H9 (cell line): ENCODE data around the gene N4BP2L1. TPM values are rescaled to one million over a fixed set of nuclear protein-coding genes. Genes with fewer than 3 reads are reported as not detected.

Source experiments
- DNase-seq: peaks from one replicate; pipeline ENCODE4 v3.0.0-alpha.2; 2017
- H2AFZ ChIP-seq: one replicate; pipeline ENCODE4 v1.6.1; 2013; ENCODE audit warnings: mild to moderate bottlenecking, low read length, control low read depth, moderate library complexity
- H2AK5ac ChIP-seq: 2 replicates; pipeline ENCODE4 v1.6.1; 2013; ENCODE audit warnings: low read length, control low read depth, mixed read lengths; ENCODE audit not compliant: insufficient read length
- H2BK120ac ChIP-seq: one replicate; pipeline ENCODE4 v1.6.1; 2013; ENCODE audit warnings: low read depth, mild to moderate bottlenecking, low read length, control low read depth, inconsistent platforms; ENCODE audit not compliant: poor library complexity, severe bottlenecking
- H2BK12ac ChIP-seq: 2 replicates; pipeline ENCODE4 v1.6.1; 2013; ENCODE audit warnings: low read length, control low read depth, mixed read lengths, low read depth; ENCODE audit not compliant: insufficient read length
- H2BK15ac ChIP-seq: 2 replicates; pipeline ENCODE4 v1.6.1; 2013; ENCODE audit warnings: low read depth, low read length, control low read depth
- H2BK20ac ChIP-seq: one replicate; pipeline ENCODE4 v1.6.1; 2013; ENCODE audit warnings: low read depth, mild to moderate bottlenecking, low read length, control low read depth, inconsistent platforms; ENCODE audit not compliant: poor library complexity, severe bottlenecking
- H2BK5ac ChIP-seq: 2 replicates; pipeline ENCODE4 v1.6.1; 2013; ENCODE audit warnings: low read length, control low read depth, mixed read lengths; ENCODE audit not compliant: insufficient read length
- H3K14ac ChIP-seq: 2 replicates; pipeline ENCODE4 v1.6.1; 2013; ENCODE audit warnings: low read length, control low read depth; ENCODE audit not compliant: insufficient read depth
- H3K18ac ChIP-seq: 2 replicates; pipeline ENCODE4 v1.6.1; 2013; ENCODE audit warnings: low read depth, mild to moderate bottlenecking, mixed read lengths, low read length, control low read depth; ENCODE audit not compliant: insufficient read length
- H3K23ac ChIP-seq: 2 replicates; pipeline ENCODE4 v1.6.1; 2013; ENCODE audit warnings: low read length, control low read depth, mixed read lengths, low read depth; ENCODE audit not compliant: insufficient read length
- H3K23me2 ChIP-seq: 2 replicates; pipeline ENCODE4 v1.6.1; 2013; ENCODE audit warnings: low read depth, mild to moderate bottlenecking, mixed read lengths, low read length, control low read depth; ENCODE audit not compliant: insufficient read length, poor library complexity, severe bottlenecking
- H3K27ac ChIP-seq: 2 replicates; pipeline ENCODE4 v1.5.1; 2013; ENCODE audit warnings: low read length, control low read depth, mixed read lengths, low read depth; ENCODE audit not compliant: insufficient read length
- H3K27me3 ChIP-seq: 2 replicates; pipeline ENCODE4 v1.6.1; 2013; ENCODE audit warnings: low read length, control low read depth, inconsistent platforms; ENCODE audit not compliant: insufficient read depth
- H3K4ac ChIP-seq: 2 replicates; pipeline ENCODE4 v1.6.1; 2013; ENCODE audit warnings: low read depth, mild to moderate bottlenecking, control low read depth, inconsistent platforms, low read length, moderate library complexity
- H3K4me1 ChIP-seq: 2 replicates; pipeline ENCODE4 v1.6.1; 2013; ENCODE audit warnings: low read length, control low read depth, inconsistent platforms; ENCODE audit not compliant: insufficient read depth
- H3K4me2 ChIP-seq: 2 replicates; pipeline ENCODE4 v1.6.1; 2013; ENCODE audit warnings: low read length, control low read depth, mixed read lengths; ENCODE audit not compliant: insufficient read length, insufficient read depth
- H3K56ac ChIP-seq: 2 replicates; pipeline ENCODE4 v1.6.1; 2013; ENCODE audit warnings: low read depth, mild to moderate bottlenecking, mixed read lengths, low read length, control low read depth; ENCODE audit not compliant: insufficient read length
- H3K79me1 ChIP-seq: 2 replicates; pipeline ENCODE4 v1.6.1; 2013; ENCODE audit warnings: low read depth, mild to moderate bottlenecking, moderate library complexity, low read length, control low read depth, inconsistent platforms; ENCODE audit not compliant: insufficient read depth, poor library complexity, severe bottlenecking
- H3K79me2 ChIP-seq: 2 replicates; pipeline ENCODE4 v1.6.1; 2013; ENCODE audit warnings: low read length, control low read depth, inconsistent platforms; ENCODE audit not compliant: insufficient read depth
- H3K9ac ChIP-seq: 2 replicates; pipeline ENCODE4 v1.6.1; 2013; ENCODE audit warnings: low read length, control low read depth, mixed read lengths; ENCODE audit not compliant: insufficient read length; ENCODE audit errors: extremely low read depth
- H3K9me3 ChIP-seq: one replicate; pipeline ENCODE4 v1.6.1; 2013; ENCODE audit warnings: low read depth, low read length, inconsistent platforms; ENCODE audit not compliant: control insufficient read depth
- H3T11ph ChIP-seq: one replicate; pipeline ENCODE4 v1.6.1; 2013; ENCODE audit warnings: mild to moderate bottlenecking, low read length, control low read depth, inconsistent platforms
- H4K20me1 ChIP-seq: one replicate; pipeline ENCODE4 v1.6.1; 2013; ENCODE audit not compliant: control insufficient read depth, insufficient read length, insufficient read depth
- H4K5ac ChIP-seq: 2 replicates; pipeline ENCODE4 v1.6.1; 2013; ENCODE audit warnings: low read depth, mild to moderate bottlenecking, mixed read lengths, low read length, control low read depth; ENCODE audit not compliant: insufficient read length
- H4K8ac ChIP-seq: replicated peaks from 2 replicates; pipeline ENCODE4 v1.6.1; 2013; ENCODE audit warnings: low read length, control low read depth, mixed read lengths, low read depth; ENCODE audit not compliant: insufficient read length
- H4K91ac ChIP-seq: 2 replicates; pipeline ENCODE4 v1.6.1; 2013; ENCODE audit warnings: low read depth, mild to moderate bottlenecking, moderate library complexity, mixed read lengths, low read length, control low read depth; ENCODE audit not compliant: insufficient read length
- H3K27ac Mint-ChIP-seq, 3 experiments: 2 replicates in 2 of 3; 3 replicates in 1 of 3; pipeline ENCODE4 v1.8.0; 2020 to 2021; ENCODE audit warnings: mixed read lengths in 3 of 3, mild to moderate bottlenecking in 1 of 3, moderate library complexity in 1 of 3
- H3K27me3 Mint-ChIP-seq: 2 replicates; pipeline ENCODE4 v1.8.0; 2021; ENCODE audit warnings: low read depth, mild to moderate bottlenecking, moderate library complexity, mixed read lengths
- H3K36me3 Mint-ChIP-seq, 3 experiments: 2 replicates in 2 of 3; 3 replicates in 1 of 3; pipeline ENCODE4 v1.8.0; 2020 to 2021; ENCODE audit warnings: low read depth in 3 of 3, mixed read lengths in 3 of 3; ENCODE audit not compliant: insufficient read depth in 1 of 3
- H3K4me1 Mint-ChIP-seq, 2 experiments: 2 replicates each; pipeline ENCODE4 v1.8.0; 2020; ENCODE audit warnings: mixed read lengths in 2 of 2
- H3K4me3 Mint-ChIP-seq, 2 experiments: 2 replicates in 1 of 2; 3 replicates in 1 of 2; pipeline ENCODE4 v1.8.0; 2020 to 2021; ENCODE audit warnings: mild to moderate bottlenecking in 2 of 2, mixed read lengths in 2 of 2, moderate library complexity in 1 of 2
- H3K9me3 Mint-ChIP-seq, 2 experiments: 2 replicates in 1 of 2; 3 replicates in 1 of 2; pipeline ENCODE4 v1.8.0; 2020; ENCODE audit warnings: mild to moderate bottlenecking in 2 of 2, mixed read lengths in 2 of 2, moderate library complexity in 1 of 2
- CTCF ChIP-seq: fragments of 200-600 bp; sonication (generic); conservative IDR thresholded peaks from 3 replicates; pipeline ENCODE4 v1.8.0; 2021; ENCODE audit warnings: antibody characterized with exemption, mild to moderate bottlenecking
- WGBS: extraction: QIAGEN DNeasy Blood & Tissue Kit; methylation state at CpG from one replicate; pipeline ENCODE4 v1.1.7; 2013; ENCODE audit warnings: missing lambda C conversion rate, low lambda C conversion rate, mixed read lengths; ENCODE audit not compliant: insufficient read length; ENCODE audit errors: extremely low coverage; 5-methylcytosine and 5-hydroxymethylcytosine counted together
- total RNA-seq: library from RNA; stranded (reverse); gene quantifications from 2 replicates; pipeline ENCODE4 v1.2.1, GENCODE V29; 2021

N4BP2L1 gene
- total RNA-seq, 1 experiment from 2014 or later = 1.5 TPM

- H3K23ac ChIP-seq = no peak overlapping the region
- no peak overlapping the region for H3K4me2 ChIP-seq
- H3K9ac ChIP-seq = no peak overlapping the region
- Mint-ChIP-seq H3K9me3 (no peaks in the 10 kb centered on the region), H3K27me3 (no peaks in the 10 kb centered on the region), H3K4me1 (peaks cover 0 to 4% of the 10 kb centered on the region in 2 experiments; a peak in 1 of 4 replicates), H3K36me3 (no peaks in the 10 kb centered on the region), H3K4me3 (no peak overlapping the region), H3K27ac (no peak overlapping the region; a peak in 1 of 7 replicates)
- no peak overlapping the region for H3K14ac ChIP-seq
- no peaks in the 10 kb centered on the region for H3K27me3 ChIP-seq
- H3T11ph ChIP-seq = no peak overlapping the region
- WGBS = no CpG with 5 or more reads among the region's 5 CpGs
- H4K91ac ChIP-seq = no peak overlapping the region
- H3K56ac ChIP-seq = no peak overlapping the region
- no peak overlapping the region for H4K5ac ChIP-seq
- H2BK5ac ChIP-seq = no peak overlapping the region
- no peak overlapping the region for H2BK15ac ChIP-seq
- no peak for DNase-seq
- no peak overlapping the region for H2BK12ac ChIP-seq
- no peak overlapping the region for H3K18ac ChIP-seq
- no peak overlapping the region for H3K4ac ChIP-seq
- no peaks in the 10 kb centered on the region for H3K4me1 ChIP-seq
- no peak overlapping the region for H2BK120ac ChIP-seq
- H3K79me1 ChIP-seq = no peaks in the 10 kb centered on the region
- H4K8ac ChIP-seq = no peak overlapping the region
- no peaks in the 10 kb centered on the region for H4K20me1 ChIP-seq
- no peaks in the 10 kb centered on the region for H3K9me3 ChIP-seq
- no peak overlapping the region for H2BK20ac ChIP-seq
- H2AFZ ChIP-seq = no peak overlapping the region
- no peak overlapping the region for H3K27ac ChIP-seq
- no peak for TF ChIP-seq CTCF
- H3K79me2 ChIP-seq = no peaks in the 10 kb centered on the region
- H2AK5ac ChIP-seq = no peak overlapping the region
- H3K23me2 ChIP-seq = no peaks in the 10 kb centered on the region
Observed at GRCh38 chr13:32476892-32477291, 49.0 kb upstream of the N4BP2L1 start.
